Endodermal cell (in vitro differentiated cells): ENCODE data around the gene CEP170B. TPM values are rescaled to one million over a fixed set of nuclear protein-coding genes. Genes with fewer than 3 reads are reported as not detected.
"Not testable (repeated sequence)": the region's sequence is repeated elsewhere in the genome, so short reads cannot be mapped to it uniquely, and the experiment has no call there.

Experiments used
- DNase-seq: peaks from one replicate; pipeline ENCODE4 v3.0.0-alpha.2; 2017
- H3K27ac ChIP-seq: 2 replicates; pipeline ENCODE4 v1.5.1; 2013; ENCODE audit warnings: mild to moderate bottlenecking, low read depth, low read length, moderate library complexity
- H3K27me3 ChIP-seq: 2 replicates; pipeline ENCODE4 v1.6.1; 2013; ENCODE audit warnings: mild to moderate bottlenecking, low read length, moderate library complexity; ENCODE audit not compliant: insufficient read depth, control insufficient read depth, poor library complexity, severe bottlenecking
- H3K36me3 ChIP-seq: 2 replicates; pipeline ENCODE4 v1.7.0; 2013; ENCODE audit warnings: mild to moderate bottlenecking, low read length, moderate library complexity; ENCODE audit not compliant: control insufficient read depth, insufficient read depth
- H3K4me1 ChIP-seq: one replicate; pipeline ENCODE4 v1.7.0; 2013; ENCODE audit warnings: low read length; ENCODE audit not compliant: control insufficient read depth, insufficient read depth
- H3K4me3 ChIP-seq: 2 replicates; pipeline ENCODE4 v1.5.1; 2013; ENCODE audit warnings: mild to moderate bottlenecking, low read length, moderate library complexity
- H3K9ac ChIP-seq: 2 replicates; pipeline ENCODE4 v1.6.1; 2013; ENCODE audit warnings: mild to moderate bottlenecking, low read length, moderate library complexity; ENCODE audit not compliant: poor library complexity, severe bottlenecking; ENCODE audit errors: extremely low read depth
- H3K9me3 ChIP-seq: 2 replicates; pipeline ENCODE4 v1.6.1; 2013; ENCODE audit warnings: mild to moderate bottlenecking, low read length, moderate library complexity; ENCODE audit not compliant: control insufficient read depth
- H3K27ac Mint-ChIP-seq: 2 replicates; pipeline ENCODE4 v1.8.0; 2020; ENCODE audit warnings: mixed read lengths
- H3K27me3 Mint-ChIP-seq: 2 replicates; pipeline ENCODE4 v1.8.0; 2021; ENCODE audit warnings: mild to moderate bottlenecking, mixed read lengths; ENCODE audit not compliant: insufficient read depth
- H3K36me3 Mint-ChIP-seq: 2 replicates; pipeline ENCODE4 v1.8.0; 2020; ENCODE audit warnings: low read depth, mixed read lengths
- H3K4me1 Mint-ChIP-seq: 2 replicates; pipeline ENCODE4 v1.8.0; 2020; ENCODE audit warnings: mixed read lengths
- H3K4me3 Mint-ChIP-seq: 2 replicates; pipeline ENCODE4 v1.8.0; 2020; ENCODE audit warnings: mild to moderate bottlenecking, moderate library complexity, mixed read lengths
- H3K9me3 Mint-ChIP-seq: 2 replicates; pipeline ENCODE4 v1.8.0; 2020; ENCODE audit warnings: mild to moderate bottlenecking, mixed read lengths
- WGBS, 2 experiments: methylation state at CpG; one replicate each; pipeline versions ENCODE4 v1.1.5 to v1.1.7; 2013; ENCODE audit warnings: missing lambda C conversion rate in 2 of 2, mixed read lengths in 1 of 2; ENCODE audit not compliant: insufficient coverage in 1 of 2, insufficient read length in 1 of 2; 5-methylcytosine and 5-hydroxymethylcytosine counted together
- total RNA-seq, 2 donors: library from RNA; stranded (reverse); fragmentation: NEBNext Ultra II Directional in 1 of 2; extraction: Animal tissue kit (Norgen Biotek cat#: 25700) in 1 of 2; gene quantifications; 2 replicates in 1 of 2; 3 replicates in 1 of 2; pipeline ENCODE4 v1.2.1, GENCODE V29; 2021
- TF ChIP-seq, protein P1 (sequence below): fragments of 200-600 bp; sonication (generic); conservative IDR thresholded peaks from 2 replicates; pipeline ENCODE4 v1.5.0; 2021; ENCODE audit warnings: antibody characterized with exemption, mild to moderate bottlenecking

The CEP170B gene
- total RNA-seq, 2 donors from 2014 or later, result 38.9 to 43.1 TPM

DNA sequence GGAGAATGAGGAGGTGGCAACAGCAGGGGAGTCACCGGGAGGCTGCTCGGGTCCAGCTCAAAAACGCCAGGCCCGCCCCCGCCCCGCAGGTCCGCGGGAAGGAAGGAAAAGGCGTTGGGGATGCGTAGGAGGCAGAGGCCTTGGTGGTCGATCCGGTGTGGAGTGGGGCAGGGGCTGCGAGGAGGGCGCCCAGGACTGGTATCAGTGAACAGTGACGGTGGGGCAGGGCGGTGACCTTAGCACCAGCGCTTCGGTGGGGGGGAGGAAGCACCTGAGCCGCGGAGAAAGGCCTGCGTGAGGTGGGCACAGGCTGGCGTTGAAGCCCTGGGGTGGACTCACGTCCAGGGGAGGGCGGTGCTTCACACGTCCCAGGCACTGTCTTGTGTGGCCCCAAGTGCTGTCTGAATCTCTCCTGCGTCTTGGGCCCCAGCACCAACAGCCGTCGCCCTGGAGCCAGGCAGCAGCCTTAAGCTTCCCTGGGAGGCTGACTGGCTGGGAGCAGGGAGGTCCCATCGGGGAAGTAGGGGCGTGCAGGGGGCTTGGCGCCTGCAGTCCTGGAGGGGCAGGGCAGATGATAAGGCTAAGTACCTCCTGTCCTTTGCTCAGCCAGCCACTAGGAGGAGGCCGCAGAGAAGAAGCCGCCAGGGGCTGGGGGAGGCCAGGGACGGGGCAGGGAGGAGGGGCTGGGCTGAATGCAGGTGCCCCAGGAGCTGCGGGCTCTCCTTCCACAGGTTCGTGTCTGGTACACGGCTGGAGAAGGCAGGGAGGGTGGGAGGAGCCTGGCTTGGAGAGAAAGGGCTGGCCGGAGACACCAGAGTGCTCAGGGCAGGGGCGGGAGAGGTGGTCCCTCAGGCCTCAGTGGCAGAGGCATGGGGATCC lies 37.7 kb upstream of the CEP170B start:
- peak overlapping the region; percentile 77 for H3K4me3 ChIP-seq
- H3K36me3 Mint-ChIP-seq, result no peaks in the 10 kb centered on the region
- peaks cover 9% of the 10 kb centered on the region for H3K9me3 Mint-ChIP-seq

DNA sequence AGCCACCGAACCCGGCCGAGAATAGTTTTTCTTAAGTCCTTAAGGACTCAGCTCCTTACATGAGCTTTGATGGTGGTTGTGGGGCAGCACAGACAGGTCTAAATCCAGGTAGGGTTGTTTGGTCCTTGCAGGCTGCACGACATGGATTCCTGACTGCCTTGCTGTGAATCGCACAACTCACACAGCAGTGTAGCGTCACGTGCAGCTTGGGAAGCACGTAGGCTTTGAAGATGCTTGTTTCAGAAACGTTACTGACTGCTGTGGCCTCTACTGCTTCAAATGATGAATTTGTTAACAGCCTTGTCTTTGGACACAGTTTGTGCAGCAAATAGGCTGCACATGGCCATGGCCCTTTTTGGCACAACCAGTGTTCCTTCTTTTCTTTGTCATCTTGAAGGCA lies 34.3 kb upstream of the CEP170B start:
- Histone ChIP-seq H3K4me3 (no peak overlapping the region), H3K36me3 (no peaks in the 10 kb centered on the region), H3K4me1 (no peaks in the 10 kb centered on the region), H3K27ac (no peak overlapping the region), H3K9me3 (no peaks in the 10 kb centered on the region), H3K9ac (no peak overlapping the region), H3K27me3 (peaks cover under 1% of the 10 kb centered on the region)
- WGBS, 2 experiments, result 71 to 87% methylated on average over 6 to 9 of the region's 9 CpGs
- Mint-ChIP-seq H3K27ac (no peak overlapping the region), H3K27me3 (peaks cover 5% of the 10 kb centered on the region), H3K36me3 (no peaks in the 10 kb centered on the region), H3K4me1 (peaks cover 4% of the 10 kb centered on the region), H3K9me3 (peaks cover 2% of the 10 kb centered on the region), H3K4me3 (no peak overlapping the region)
- peak; percentile 33 for DNase-seq
- TF ChIP-seq, protein P1, sequence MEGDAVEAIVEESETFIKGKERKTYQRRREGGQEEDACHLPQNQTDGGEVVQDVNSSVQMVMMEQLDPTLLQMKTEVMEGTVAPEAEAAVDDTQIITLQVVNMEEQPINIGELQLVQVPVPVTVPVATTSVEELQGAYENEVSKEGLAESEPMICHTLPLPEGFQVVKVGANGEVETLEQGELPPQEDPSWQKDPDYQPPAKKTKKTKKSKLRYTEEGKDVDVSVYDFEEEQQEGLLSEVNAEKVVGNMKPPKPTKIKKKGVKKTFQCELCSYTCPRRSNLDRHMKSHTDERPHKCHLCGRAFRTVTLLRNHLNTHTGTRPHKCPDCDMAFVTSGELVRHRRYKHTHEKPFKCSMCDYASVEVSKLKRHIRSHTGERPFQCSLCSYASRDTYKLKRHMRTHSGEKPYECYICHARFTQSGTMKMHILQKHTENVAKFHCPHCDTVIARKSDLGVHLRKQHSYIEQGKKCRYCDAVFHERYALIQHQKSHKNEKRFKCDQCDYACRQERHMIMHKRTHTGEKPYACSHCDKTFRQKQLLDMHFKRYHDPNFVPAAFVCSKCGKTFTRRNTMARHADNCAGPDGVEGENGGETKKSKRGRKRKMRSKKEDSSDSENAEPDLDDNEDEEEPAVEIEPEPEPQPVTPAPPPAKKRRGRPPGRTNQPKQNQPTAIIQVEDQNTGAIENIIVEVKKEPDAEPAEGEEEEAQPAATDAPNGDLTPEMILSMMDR, result no peak

More for the DNA sequence above, 37.7 kb upstream of the CEP170B start:
- H3K27me3 ChIP-seq, result peaks cover 17% of the 10 kb centered on the region
- peak overlapping the region; percentile 30 for H3K9ac ChIP-seq
- H3K9me3 ChIP-seq, result no peaks in the 10 kb centered on the region
- 4 to 8% methylated on average over 19 to 39 of the region's 39 CpGs for WGBS, 2 experiments
- Mint-ChIP-seq H3K4me3 (peak overlapping the region; percentile 70), H3K27me3 (peaks cover 29% of the 10 kb centered on the region), H3K4me1 (peaks cover 4% of the 10 kb centered on the region), H3K27ac (peak overlapping the region; percentile 90)
- peak; percentile 97 for DNase-seq
- H3K27ac ChIP-seq, result no peak overlapping the region
- no peaks in the 10 kb centered on the region for H3K36me3 ChIP-seq
- TF ChIP-seq, protein P1, result peak; percentile 81
- no peaks in the 10 kb centered on the region for H3K4me1 ChIP-seq

DNA sequence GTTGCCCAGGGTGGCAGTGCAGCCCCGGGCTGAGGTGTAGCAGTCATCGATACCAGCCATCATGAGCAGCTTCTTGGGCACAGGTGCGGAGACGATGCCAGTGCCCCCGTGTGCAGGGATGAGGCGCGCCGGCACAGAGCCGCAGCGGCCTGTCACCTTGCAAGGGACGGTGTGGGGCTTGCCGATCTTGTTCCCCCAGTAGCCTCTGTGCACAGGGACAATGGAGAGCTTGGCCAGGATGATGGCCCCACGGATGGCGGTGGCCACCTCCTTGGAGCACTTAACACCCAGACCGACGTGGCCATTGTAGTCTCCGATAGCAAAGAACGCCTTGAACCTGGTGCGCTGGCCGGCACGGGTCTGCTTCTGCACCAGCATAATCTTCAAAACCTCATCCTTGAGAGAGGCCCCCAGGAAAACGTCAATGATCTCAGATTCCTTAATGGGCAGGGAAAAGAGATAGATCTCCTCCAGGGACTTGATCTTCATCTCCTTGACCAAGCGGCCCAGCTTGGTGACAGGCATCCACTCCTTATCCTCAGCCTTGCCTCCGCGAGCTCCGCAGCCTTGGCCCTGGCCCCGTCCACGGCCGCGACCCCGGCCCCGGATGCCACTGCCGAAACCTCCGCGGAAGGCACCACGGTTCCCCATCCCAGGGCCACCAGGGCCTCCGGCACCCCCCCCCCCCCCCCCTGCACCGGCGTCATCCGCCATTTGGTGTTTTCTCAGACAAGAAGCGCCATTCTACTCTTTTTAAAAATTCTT lies 28.7 kb upstream of the CEP170B start:
- H3K4me1 Mint-ChIP-seq, H3K27me3 ChIP-seq, H3K4me3 ChIP-seq, H3K9ac ChIP-seq, H3K9me3 Mint-ChIP-seq, H3K36me3 ChIP-seq, DNase-seq, H3K27ac Mint-ChIP-seq, H3K4me1 ChIP-seq, H3K9me3 ChIP-seq, H3K36me3 Mint-ChIP-seq, H3K4me3 Mint-ChIP-seq, H3K27ac ChIP-seq: not testable (repeated sequence)
- peaks cover 20% of the 10 kb centered on the region for H3K27me3 Mint-ChIP-seq
- WGBS, 2 experiments, result 95 to 100% methylated on average over 10 to 24 of the region's 41 CpGs
